GM08714 (cell line): Measurements from ENCODE around the gene KLC1.

Experiments
- H3K4me3 ChIP-seq: fragments of 200-500 bp; sonication (Bioruptor generic); 2 replicates; pipeline ENCODE4 v1.5.1; 2014; ENCODE audit warnings: mild to moderate bottlenecking, low read length, inconsistent platforms
- ZNF274 ChIP-seq: IDR thresholded peaks from 2 replicates; pipeline ENCODE4 v1.6.1; 2012; ENCODE audit warnings: mild to moderate bottlenecking, low read depth, low read length

Gene KLC1

GRCh38 chr14:103706551-103707328 lies 77.7 kb downstream of the KLC1 start:
- no peak for TF ChIP-seq ZNF274
- H3K4me3 ChIP-seq, result no peak overlapping the region

- no peak for TF ChIP-seq ZNF274
- no peak overlapping the region for H3K4me3 ChIP-seq
Measured at GRCh38 chr14:103707329-103708263, 78.6 kb downstream of the KLC1 start.

- H3K4me3 ChIP-seq, result no peak overlapping the region
- no peak for TF ChIP-seq ZNF274
Measured at GRCh38 chr14:103708750-103709187, 79.8 kb downstream of the KLC1 start.

GRCh38 chr14:103709814-103710213 lies 80.8 kb downstream of the KLC1 start:
- no peak overlapping the region for H3K4me3 ChIP-seq
- TF ChIP-seq ZNF274, result no peak

GRCh38 chr14:103710771-103711377 lies 81.9 kb downstream of the KLC1 start:
- H3K4me3 ChIP-seq, result no peak overlapping the region
- TF ChIP-seq ZNF274, result no peak

- TF ChIP-seq ZNF274, result no peak
- H3K4me3 ChIP-seq, result no peak overlapping the region
Measured at GRCh38 chr14:103711516-103712431, 82.8 kb downstream of the KLC1 start.

- no peak for TF ChIP-seq ZNF274
- no peak overlapping the region for H3K4me3 ChIP-seq
Measured at GRCh38 chr14:103712633-103713247, 83.7 kb downstream of the KLC1 start.

GRCh38 chr14:103713304-103714062 lies 84.5 kb downstream of the KLC1 start:
- H3K4me3 ChIP-seq, result peak overlapping the region; percentile 88; the same call in 1 of the 2 replicates
- TF ChIP-seq ZNF274, result no peak

GRCh38 chr14:103714063-103714724 lies 85.2 kb downstream of the KLC1 start:
- TF ChIP-seq ZNF274, result no peak
- H3K4me3 ChIP-seq, result peak overlapping the region; percentile 88

GRCh38 chr14:103715052-103716000 lies 86.3 kb downstream of the KLC1 start, which contains the start of the genes XRCC3 and ZFYVE21:
XRCC3 (minus strand) TSS chr14:103715451; CDS start chr14:103711087, 4,364 bp downstream.
ZFYVE21 (plus strand) TSS chr14:103715810; CDS start chr14:103715842, 32 bp downstream.
- no peak for TF ChIP-seq ZNF274
- H3K4me3 ChIP-seq, result peak within 1 kb of the TSS; percentile 88
